ENCODE measurements around the gene SLC30A5.
A peak's percentile ranks its signal among the peaks of the same experiment; 100 is the strongest.
"Not testable (repeated sequence)": the region's sequence is repeated elsewhere in the genome, so short reads cannot be mapped to it uniquely, and the experiment has no call there.

Gene SLC30A5

GRCh38 chr5:69093771-69094482 is at the start of gene SLC30A5:
Gene SLC30A5 (plus strand): TSS chr5:69094014. CDS start chr5:69094256, 242 bp downstream.
- Histone ChIP-seq H3K9me3 (ENCODE audit: control insufficient read depth in 1 of 2, low read length in 2 of 2) (no peaks in the 10 kb centered on the region), H3K36me3 (ENCODE audit: control insufficient read depth in 1 of 2, insufficient read depth in 2 of 2, low read length in 2 of 2) (no peaks in the 10 kb centered on the region), H3K9ac (ENCODE audit: low read depth in 1 of 2, low read length in 2 of 2) (peak within 1 kb of the TSS; percentile 82 to 92), H3K27ac (ENCODE audit: low read depth, low read length) (peak within 1 kb of the TSS; percentile 93), H3K27me3 (ENCODE audit: control insufficient read depth in 1 of 2, insufficient read depth in 2 of 2, low read length in 2 of 2) (no peaks in the 10 kb centered on the region), H3K4me3 (ENCODE audit: low read depth in 1 of 2, low read length in 2 of 2) (peak within 1 kb of the TSS; percentile 81 to 87), H3K4me1 (ENCODE audit: control insufficient read depth in 1 of 2, insufficient read depth in 2 of 2, low read length in 2 of 2) (peaks cover 12 to 16% of the 10 kb centered on the region in 2 donors)

- H3K27ac ChIP-seq (ENCODE audit: low read depth, low read length); H3K36me3 ChIP-seq (ENCODE audit: control insufficient read depth in 1 of 2, insufficient read depth in 2 of 2, low read length in 2 of 2); H3K4me1 ChIP-seq (ENCODE audit: control insufficient read depth in 1 of 2, insufficient read depth in 2 of 2, low read length in 2 of 2); H3K9me3 ChIP-seq (ENCODE audit: control insufficient read depth in 1 of 2, low read length in 2 of 2); H3K4me3 ChIP-seq (ENCODE audit: low read depth in 1 of 2, low read length in 2 of 2); H3K27me3 ChIP-seq (ENCODE audit: control insufficient read depth in 1 of 2, insufficient read depth in 2 of 2, low read length in 2 of 2); H3K9ac ChIP-seq (ENCODE audit: low read depth in 1 of 2, low read length in 2 of 2): not testable (repeated sequence)
These were observed 48.6 kb upstream of the SLC30A5 start for GRCh38 chr5:69045213-69045612.

DNA sequence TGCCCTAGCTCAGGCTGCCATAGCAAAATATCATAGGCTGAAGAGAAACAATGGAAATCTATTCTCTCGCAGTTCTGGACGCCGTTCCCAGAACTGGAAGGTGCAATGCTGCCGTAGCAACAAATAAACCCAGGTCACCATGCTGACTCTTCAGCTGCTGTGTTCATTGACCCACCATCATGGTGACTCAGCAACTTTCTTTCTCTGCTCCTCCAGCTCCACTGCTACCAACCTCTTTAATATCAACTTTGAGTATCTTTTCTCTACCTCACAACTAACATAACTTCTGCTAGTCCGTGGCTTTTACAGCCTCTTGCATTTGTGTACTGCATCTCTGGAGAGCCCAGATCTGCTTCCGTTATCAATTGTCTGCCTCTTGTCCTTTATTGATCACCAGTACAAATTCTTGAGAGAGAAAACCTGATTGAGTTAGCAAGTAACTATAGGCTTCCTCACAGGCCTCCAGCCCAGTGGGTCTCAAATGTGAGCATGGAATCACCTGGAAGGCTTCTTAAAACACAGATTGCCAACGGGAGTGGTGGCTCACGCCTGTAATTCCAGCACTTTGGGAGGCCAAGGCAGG is 47.3 kb upstream of the SLC30A5 start:
- no peaks in the 10 kb centered on the region for H3K27me3 ChIP-seq (ENCODE audit: control insufficient read depth in 1 of 2, insufficient read depth in 2 of 2, low read length in 2 of 2)
- H3K4me3 ChIP-seq (ENCODE audit: low read depth in 1 of 2, low read length in 2 of 2): no peak overlapping the region
- no peaks in the 10 kb centered on the region for H3K36me3 ChIP-seq (ENCODE audit: control insufficient read depth in 1 of 2, insufficient read depth in 2 of 2, low read length in 2 of 2)
- H3K9ac ChIP-seq (ENCODE audit: low read depth in 1 of 2, low read length in 2 of 2): no peak overlapping the region
- peaks cover 0 to 5% of the 10 kb centered on the region in 2 donors for H3K4me1 ChIP-seq (ENCODE audit: control insufficient read depth in 1 of 2, insufficient read depth in 2 of 2, low read length in 2 of 2)
- no peak overlapping the region for H3K27ac ChIP-seq (ENCODE audit: low read depth, low read length)
- H3K9me3 ChIP-seq (ENCODE audit: control insufficient read depth in 1 of 2, low read length in 2 of 2): no peaks in the 10 kb centered on the region

DNA sequence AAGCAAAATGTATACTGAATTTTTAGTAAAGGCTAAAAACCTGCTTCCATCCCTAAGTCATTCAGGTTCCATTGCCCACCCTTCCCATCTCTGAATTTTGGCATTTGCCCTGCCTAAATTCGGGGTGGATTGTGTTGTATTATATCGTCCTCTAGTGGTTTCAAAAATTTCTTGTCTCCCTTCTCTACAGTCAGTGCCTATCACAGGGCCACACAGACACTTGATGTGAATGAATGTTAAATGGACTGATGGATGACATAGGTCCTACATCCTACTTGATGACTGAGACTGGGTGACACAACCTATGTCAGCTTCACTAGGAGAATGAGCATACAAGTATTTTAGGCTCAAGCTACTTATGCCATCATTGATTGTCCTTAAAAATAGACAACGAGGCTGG is 45.6 kb upstream of the SLC30A5 start:
- Histone ChIP-seq H3K27me3 (ENCODE audit: control insufficient read depth in 1 of 2, insufficient read depth in 2 of 2, low read length in 2 of 2) (no peaks in the 10 kb centered on the region), H3K4me1 (ENCODE audit: control insufficient read depth in 1 of 2, insufficient read depth in 2 of 2, low read length in 2 of 2) (peaks cover 0 to 5% of the 10 kb centered on the region in 2 donors), H3K27ac (ENCODE audit: low read depth, low read length) (no peak overlapping the region), H3K36me3 (ENCODE audit: control insufficient read depth in 1 of 2, insufficient read depth in 2 of 2, low read length in 2 of 2) (no peaks in the 10 kb centered on the region), H3K9me3 (ENCODE audit: control insufficient read depth in 1 of 2, low read length in 2 of 2) (no peaks in the 10 kb centered on the region), H3K9ac (ENCODE audit: low read depth in 1 of 2, low read length in 2 of 2) (no peak overlapping the region), H3K4me3 (ENCODE audit: low read depth in 1 of 2, low read length in 2 of 2) (no peak overlapping the region)

DNA sequence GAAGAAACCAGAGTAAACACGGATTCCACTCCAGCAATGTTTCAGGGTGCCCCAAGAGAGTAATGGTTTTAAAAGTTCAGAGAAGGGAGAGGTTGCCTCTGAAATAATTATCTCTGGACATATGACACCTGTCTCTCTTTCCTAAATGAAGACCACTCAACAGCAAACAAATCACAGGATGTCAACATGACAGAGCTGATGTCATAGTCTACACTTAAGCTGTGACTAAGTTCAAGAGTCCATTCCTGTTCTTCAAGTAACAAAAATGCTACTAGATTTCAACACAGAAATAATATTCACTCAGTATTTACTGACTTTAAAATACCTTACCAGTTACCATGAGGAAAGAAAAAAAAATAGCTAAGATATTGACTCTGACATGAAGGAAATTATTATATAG is 44.7 kb upstream of the SLC30A5 start:
- H3K27ac ChIP-seq (ENCODE audit: low read depth, low read length): no peak overlapping the region
- H3K9ac ChIP-seq (ENCODE audit: low read depth in 1 of 2, low read length in 2 of 2): no peak overlapping the region
- H3K36me3 ChIP-seq (ENCODE audit: control insufficient read depth in 1 of 2, insufficient read depth in 2 of 2, low read length in 2 of 2): no peaks in the 10 kb centered on the region
- H3K9me3 ChIP-seq (ENCODE audit: control insufficient read depth in 1 of 2, low read length in 2 of 2): no peaks in the 10 kb centered on the region
- no peaks in the 10 kb centered on the region for H3K4me1 ChIP-seq (ENCODE audit: control insufficient read depth in 1 of 2, insufficient read depth in 2 of 2, low read length in 2 of 2)
- H3K27me3 ChIP-seq (ENCODE audit: control insufficient read depth in 1 of 2, insufficient read depth in 2 of 2, low read length in 2 of 2): no peaks in the 10 kb centered on the region
- no peak overlapping the region for H3K4me3 ChIP-seq (ENCODE audit: low read depth in 1 of 2, low read length in 2 of 2)

DNA sequence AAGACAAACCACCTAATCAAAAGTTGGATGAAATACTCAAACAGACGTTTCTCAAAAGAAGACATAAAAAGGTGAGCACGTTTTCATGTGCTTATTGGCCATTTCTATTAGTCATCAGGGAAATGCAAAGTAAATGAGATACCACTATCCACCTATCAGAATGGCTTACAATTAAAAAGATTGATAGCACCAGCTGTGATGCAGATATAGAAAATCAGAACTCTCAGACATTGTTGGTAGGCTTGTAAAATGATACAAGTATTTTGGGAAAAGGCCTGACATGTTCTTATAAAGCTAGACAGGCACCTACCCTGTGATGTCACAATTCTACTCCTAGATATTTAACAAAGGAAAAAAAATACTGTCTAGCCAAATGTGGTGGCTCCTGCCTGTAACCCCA is 44.0 kb upstream of the SLC30A5 start:
- Histone ChIP-seq H3K27me3 (ENCODE audit: control insufficient read depth in 1 of 2, insufficient read depth in 2 of 2, low read length in 2 of 2) (no peaks in the 10 kb centered on the region), H3K4me1 (ENCODE audit: control insufficient read depth in 1 of 2, insufficient read depth in 2 of 2, low read length in 2 of 2) (no peaks in the 10 kb centered on the region), H3K4me3 (ENCODE audit: low read depth in 1 of 2, low read length in 2 of 2) (no peak overlapping the region), H3K27ac (ENCODE audit: low read depth, low read length) (no peak overlapping the region), H3K9me3 (ENCODE audit: control insufficient read depth in 1 of 2, low read length in 2 of 2) (no peaks in the 10 kb centered on the region), H3K9ac (ENCODE audit: low read depth in 1 of 2, low read length in 2 of 2) (no peak overlapping the region), H3K36me3 (ENCODE audit: control insufficient read depth in 1 of 2, insufficient read depth in 2 of 2, low read length in 2 of 2) (no peaks in the 10 kb centered on the region)

GRCh38 chr5:69050214-69050613 is 43.6 kb upstream of the SLC30A5 start:
- Histone ChIP-seq H3K27ac (ENCODE audit: low read depth, low read length) (no peak overlapping the region), H3K27me3 (ENCODE audit: control insufficient read depth in 1 of 2, insufficient read depth in 2 of 2, low read length in 2 of 2) (no peaks in the 10 kb centered on the region), H3K9me3 (ENCODE audit: control insufficient read depth in 1 of 2, low read length in 2 of 2) (no peaks in the 10 kb centered on the region), H3K4me1 (ENCODE audit: control insufficient read depth in 1 of 2, insufficient read depth in 2 of 2, low read length in 2 of 2) (no peaks in the 10 kb centered on the region), H3K4me3 (ENCODE audit: low read depth in 1 of 2, low read length in 2 of 2) (no peak overlapping the region), H3K36me3 (ENCODE audit: control insufficient read depth in 1 of 2, insufficient read depth in 2 of 2, low read length in 2 of 2) (no peaks in the 10 kb centered on the region), H3K9ac (ENCODE audit: low read depth in 1 of 2, low read length in 2 of 2) (no peak overlapping the region)

- no peaks in the 10 kb centered on the region for H3K36me3 ChIP-seq (ENCODE audit: control insufficient read depth in 1 of 2, insufficient read depth in 2 of 2, low read length in 2 of 2)
- H3K4me1 ChIP-seq (ENCODE audit: control insufficient read depth in 1 of 2, insufficient read depth in 2 of 2, low read length in 2 of 2): no peaks in the 10 kb centered on the region
- no peak overlapping the region for H3K27ac ChIP-seq (ENCODE audit: low read depth, low read length)
- H3K9me3 ChIP-seq (ENCODE audit: control insufficient read depth in 1 of 2, low read length in 2 of 2): no peaks in the 10 kb centered on the region
- H3K4me3 ChIP-seq (ENCODE audit: low read depth in 1 of 2, low read length in 2 of 2): no peak overlapping the region
- no peaks in the 10 kb centered on the region for H3K27me3 ChIP-seq (ENCODE audit: control insufficient read depth in 1 of 2, insufficient read depth in 2 of 2, low read length in 2 of 2)
- H3K9ac ChIP-seq (ENCODE audit: low read depth in 1 of 2, low read length in 2 of 2): no peak overlapping the region
These were observed 41.6 kb upstream of the SLC30A5 start for GRCh38 chr5:69052181-69052580.

- peak overlapping the region; percentile 15 to 18 for H3K9ac ChIP-seq (ENCODE audit: low read depth in 1 of 2, low read length in 2 of 2)
- peaks cover 17% of the 10 kb centered on the region in 2 donors for H3K4me1 ChIP-seq (ENCODE audit: control insufficient read depth in 1 of 2, insufficient read depth in 2 of 2, low read length in 2 of 2)
- H3K4me3 ChIP-seq (ENCODE audit: low read depth in 1 of 2, low read length in 2 of 2): peak overlapping the region; percentile 15 to 45
- no peaks in the 10 kb centered on the region for H3K36me3 ChIP-seq (ENCODE audit: control insufficient read depth in 1 of 2, insufficient read depth in 2 of 2, low read length in 2 of 2)
- peak overlapping the region; percentile 32 for H3K27ac ChIP-seq (ENCODE audit: low read depth, low read length)
- H3K27me3 ChIP-seq (ENCODE audit: control insufficient read depth in 1 of 2, insufficient read depth in 2 of 2, low read length in 2 of 2): no peaks in the 10 kb centered on the region
- no peaks in the 10 kb centered on the region for H3K9me3 ChIP-seq (ENCODE audit: control insufficient read depth in 1 of 2, low read length in 2 of 2)
These were observed 18.9 kb upstream of the SLC30A5 start for GRCh38 chr5:69074664-69075521.
